NCI-H524 treated with DMSO at 0.1 percent for 48 hours (cell line): ENCODE data around the gene FN1.

Experiments
- DNase-seq: peaks from one replicate; lab custom pipeline; 2025; lab: John Stamatoyannopoulos, UW

FN1 gene

DNA sequence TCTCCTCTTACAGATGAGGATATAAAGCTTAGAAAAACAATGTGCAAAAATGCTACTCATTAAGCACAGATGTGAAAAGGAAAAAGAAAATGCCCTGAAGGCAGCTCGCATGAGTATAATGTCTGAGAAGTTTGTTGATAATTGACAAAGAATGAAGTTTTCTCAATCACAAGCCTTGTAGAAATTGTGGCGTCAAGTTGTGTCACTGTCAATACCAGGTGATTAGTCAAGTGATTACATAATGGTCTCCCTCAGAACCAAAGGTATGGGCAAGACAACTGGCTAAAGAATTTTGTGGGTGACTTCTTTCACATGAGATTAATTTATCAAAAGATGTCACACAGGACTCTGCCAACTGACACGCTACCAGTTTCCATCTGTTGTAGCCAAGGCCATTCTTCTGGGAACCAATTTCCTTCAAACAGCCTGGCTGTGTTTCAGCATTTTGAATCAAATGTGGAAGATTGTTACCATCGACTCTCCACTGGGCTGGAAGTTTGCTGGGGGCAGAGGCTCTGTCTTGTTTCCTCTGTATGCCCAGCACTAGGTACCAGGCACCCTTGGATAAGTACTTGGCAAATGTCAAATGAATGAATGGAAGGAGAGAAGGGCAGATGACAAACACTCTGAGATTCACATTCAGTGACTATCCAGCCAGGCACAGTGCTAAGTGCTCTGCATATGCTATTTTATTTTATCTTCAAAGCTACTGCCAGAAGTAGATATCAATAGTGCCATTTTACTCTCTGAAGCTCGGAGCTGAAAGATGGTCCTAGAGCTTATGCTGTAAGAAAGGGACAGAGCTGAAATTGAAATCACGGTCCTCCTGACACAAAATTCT is 5.9 kb upstream of the FN1 start:
- no peak for DNase-seq

- no peak for DNase-seq
These were observed 4.2 kb upstream of the FN1 start for GRCh38 chr2:215439980-215440512.

GRCh38 chr2:215439404-215439803 is 3.5 kb upstream of the FN1 start:
- no peak for DNase-seq

DNA sequence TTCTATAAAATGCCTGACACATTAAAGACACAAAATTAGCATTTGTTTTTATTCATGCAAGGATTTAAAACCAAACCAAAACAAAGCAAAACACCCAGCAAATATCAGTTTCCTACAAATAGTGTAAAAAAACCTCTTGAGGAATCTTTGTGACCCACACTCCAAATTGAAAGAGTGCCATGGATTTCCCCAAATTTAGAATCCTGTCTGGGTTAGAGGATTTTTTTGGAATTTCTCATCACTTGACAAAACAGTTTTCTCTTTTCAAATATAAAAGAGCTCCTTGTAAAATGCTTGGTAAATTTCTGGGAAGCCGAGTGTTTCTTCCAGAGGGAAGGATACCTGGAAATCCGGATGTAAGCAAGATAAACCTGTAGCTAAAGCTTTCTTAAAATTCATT is 1.7 kb upstream of the FN1 start:
- DNase-seq: no peak

GRCh38 chr2:215436705-215437565 is 1.1 kb upstream of the FN1 start:
- no peak for DNase-seq

DNA sequence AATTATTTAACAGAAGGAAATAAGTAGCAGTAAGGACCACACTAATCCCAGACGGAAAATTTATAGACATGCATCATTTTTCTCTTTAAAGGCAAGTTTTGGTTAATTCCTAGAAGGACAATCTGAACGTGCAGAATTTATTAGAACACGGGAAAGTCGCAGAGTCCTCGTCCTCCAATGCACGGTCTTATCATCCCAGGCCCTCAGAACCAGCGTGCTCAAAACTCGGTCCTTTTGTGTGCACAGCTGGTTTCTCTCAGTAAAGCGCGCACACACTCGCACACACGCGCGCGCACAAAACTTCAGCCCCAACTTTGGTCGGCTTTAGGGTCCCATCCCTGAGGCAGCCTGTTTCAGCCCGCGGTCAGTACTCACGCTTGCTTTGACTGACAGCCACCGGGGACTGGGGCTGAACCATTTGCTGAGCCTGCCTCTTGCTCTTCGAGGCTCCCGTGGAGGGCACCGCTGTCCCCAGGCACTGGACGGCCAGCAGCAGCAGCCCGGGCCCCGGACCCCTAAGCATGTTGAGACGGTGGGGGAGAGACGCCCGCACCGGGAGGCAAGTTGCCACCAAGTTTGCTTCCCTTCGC is 493 bp downstream of the FN1 start:
- no peak for DNase-seq

DNA sequence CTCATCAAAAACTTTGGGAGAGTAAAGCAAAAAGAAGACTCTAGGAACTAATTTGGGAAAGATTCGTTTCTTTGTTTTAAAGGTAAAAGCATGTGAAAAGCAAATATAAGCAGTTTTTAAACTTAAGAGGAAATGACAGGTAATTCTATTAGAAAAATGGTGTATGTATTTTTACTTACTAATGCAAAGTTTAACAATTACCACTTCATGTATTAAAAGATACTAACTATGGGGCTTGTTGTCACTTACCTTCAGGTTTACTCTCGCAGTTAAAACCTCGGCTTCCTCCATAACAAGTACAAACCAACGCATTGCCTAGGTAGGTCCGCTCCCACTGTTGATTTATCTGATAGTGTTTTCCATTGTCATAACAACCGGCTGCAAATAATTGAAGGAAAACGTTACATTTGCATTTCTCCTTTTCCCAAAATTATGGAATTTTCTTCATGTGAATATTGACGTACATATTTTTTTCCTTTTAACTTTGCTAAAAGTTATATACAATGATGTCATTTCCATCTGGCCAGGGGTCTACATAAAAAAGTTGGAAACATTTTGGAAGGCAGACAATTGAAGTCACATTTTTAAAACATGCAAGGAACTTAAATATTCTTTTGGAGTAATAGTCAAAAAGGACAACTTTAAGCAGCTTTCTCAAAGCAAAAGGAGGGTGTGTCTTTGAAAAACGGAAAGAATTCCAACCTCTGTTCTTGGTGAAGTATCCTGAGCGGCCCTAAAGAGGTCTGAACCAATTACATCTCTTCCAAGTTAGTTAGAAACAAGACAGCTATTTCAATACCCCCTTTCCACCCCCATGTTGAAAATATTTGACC is 1.2 kb downstream of the FN1 start:
- no peak for DNase-seq

GRCh38 chr2:215432759-215433594 is 2.9 kb downstream of the FN1 start:
- DNase-seq: no peak

GRCh38 chr2:215431778-215432758 is 3.8 kb downstream of the FN1 start:
- no peak for DNase-seq

GRCh38 chr2:215431290-215431689 is 4.6 kb downstream of the FN1 start:
- DNase-seq: no peak

- no peak for DNase-seq
These were observed 5.2 kb downstream of the FN1 start for GRCh38 chr2:215430528-215431187.

GRCh38 chr2:215429424-215429823 is 6.4 kb downstream of the FN1 start:
- DNase-seq: no peak

DNA sequence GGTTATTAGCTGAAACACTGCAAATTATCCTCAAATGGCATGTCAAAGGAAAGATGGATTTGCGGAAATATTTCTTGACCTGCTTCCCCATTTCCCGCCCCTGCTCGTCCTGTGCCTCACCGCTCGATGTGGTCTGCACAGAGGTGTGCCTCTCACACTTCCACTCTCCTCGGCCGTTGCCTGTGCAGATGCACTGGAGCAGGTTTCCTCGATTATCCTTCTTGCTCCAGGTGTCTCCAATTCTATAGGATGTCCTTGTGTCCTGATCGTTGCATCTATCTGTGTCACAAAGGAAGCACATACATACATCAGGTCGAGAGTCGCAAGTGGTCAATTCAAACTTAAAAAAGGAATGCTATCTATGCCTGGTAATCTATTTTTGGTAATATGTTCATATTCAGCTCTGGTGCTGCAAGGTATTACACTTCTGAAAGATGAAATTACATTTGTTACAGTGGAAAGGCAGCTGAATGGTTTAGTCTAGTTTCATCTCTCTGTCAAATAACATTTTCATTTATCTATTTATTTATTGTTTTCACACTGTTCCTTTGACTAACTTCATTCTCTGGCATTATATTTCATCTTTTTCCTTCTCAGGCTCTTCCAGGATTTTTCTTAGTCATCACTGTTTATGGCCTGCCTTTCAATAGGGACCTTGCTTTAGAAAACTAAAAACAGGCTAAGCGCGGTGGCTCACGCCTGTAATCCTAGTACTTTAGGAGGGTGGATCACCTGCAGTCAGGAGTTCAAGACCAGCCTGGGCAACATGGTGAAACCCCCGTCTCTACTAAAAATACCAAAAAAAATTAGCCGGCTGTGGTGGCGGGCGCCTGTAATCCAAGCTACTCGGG is 7.6 kb downstream of the FN1 start:
- no peak for DNase-seq

- no peak for DNase-seq
These were observed 8.3 kb downstream of the FN1 start for GRCh38 chr2:215427585-215427984.

DNA sequence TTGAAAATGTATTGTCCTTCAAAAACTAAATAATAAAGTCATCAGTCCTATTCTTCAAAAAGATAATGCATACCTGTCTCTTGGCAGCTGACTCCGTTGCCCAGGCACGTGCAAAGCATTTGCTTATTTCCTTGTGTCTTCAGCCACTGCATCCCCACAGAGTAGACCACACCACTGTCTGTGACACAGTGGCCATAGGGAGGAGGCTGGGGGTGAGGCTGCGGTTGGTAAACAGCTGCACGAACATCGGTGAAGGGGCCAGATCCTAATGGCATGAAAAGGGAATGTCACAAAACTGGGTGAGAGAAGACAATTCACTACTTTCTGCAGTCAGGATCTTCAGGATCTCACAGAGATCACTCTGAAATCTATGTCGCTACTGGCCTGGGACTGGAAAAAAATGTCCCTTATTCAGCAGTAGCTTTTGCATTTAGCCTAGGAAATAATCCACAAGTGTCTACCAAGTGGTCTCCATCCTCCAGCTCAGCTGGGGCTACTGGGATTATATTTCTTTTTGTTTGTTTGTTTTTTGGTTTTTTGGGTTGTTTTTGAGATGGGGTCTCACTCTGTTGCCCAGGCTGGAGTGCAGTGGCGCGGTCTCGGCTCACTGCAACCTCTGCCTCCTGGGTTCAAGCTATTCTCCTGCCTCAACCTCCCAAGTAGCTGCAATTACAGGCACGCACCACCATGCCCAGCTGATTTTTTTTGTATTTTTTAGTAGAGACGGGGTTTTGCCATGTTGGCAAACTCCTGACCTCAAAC is 10.7 kb downstream of the FN1 start:
- DNase-seq: no peak

GRCh38 chr2:215423928-215424540 is 11.8 kb downstream of the FN1 start:
- no peak for DNase-seq

DNA sequence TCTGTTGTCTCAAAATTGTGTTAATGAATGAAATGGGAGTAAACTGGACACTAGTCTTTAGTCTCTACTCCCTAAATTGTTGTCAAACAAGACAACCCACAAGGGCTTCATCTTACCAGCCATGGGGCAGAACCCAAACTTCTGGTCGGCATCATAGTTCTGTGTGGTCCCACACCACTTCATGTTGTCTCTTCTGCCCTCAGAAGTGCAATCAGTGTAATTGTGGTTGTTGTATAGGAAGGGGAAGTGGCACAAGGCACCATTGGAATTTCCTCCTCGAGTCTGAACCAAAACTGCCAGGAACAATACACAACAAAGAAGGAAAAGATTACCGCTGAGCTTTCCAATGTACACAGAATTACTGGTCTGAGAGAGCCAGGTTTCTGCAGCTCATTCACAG is 12.6 kb downstream of the FN1 start:
- DNase-seq: no peak
